ENCODE results near the gene BCAR3.
A peak's percentile ranks its signal among the peaks of the same experiment; 100 is the strongest.
"Not testable (repeated sequence)": the region's sequence is repeated elsewhere in the genome, so short reads cannot be mapped to it uniquely, and the experiment has no call there.

The BCAR3 gene

DNA sequence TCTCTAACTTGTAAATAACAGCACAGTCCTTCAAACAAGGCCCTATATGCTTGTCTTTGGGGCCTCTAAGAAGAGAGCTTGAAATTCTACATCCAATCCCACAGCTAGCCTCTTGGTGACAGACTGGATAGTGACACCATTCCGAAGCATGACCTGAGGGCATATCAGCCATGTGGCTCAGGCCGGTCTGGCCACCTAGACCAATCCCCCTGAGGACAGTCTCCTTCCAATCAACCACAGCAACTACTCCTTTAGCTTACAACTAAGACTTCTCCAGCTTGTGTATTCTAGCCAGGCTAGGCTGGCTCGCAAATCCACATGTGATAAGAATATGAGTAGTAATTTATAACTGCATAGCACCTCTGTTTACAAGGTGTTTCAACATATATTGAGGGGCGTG is 14.0 kb downstream of the BCAR3 start:
- FAIRE-seq, result no peak

- no peak for FAIRE-seq
These were observed 14.8 kb downstream of the BCAR3 start for GRCh38 chr1:93666613-93667384.

- no peak for FAIRE-seq
These were observed 16.6 kb downstream of the BCAR3 start for GRCh38 chr1:93665015-93665414.

DNA sequence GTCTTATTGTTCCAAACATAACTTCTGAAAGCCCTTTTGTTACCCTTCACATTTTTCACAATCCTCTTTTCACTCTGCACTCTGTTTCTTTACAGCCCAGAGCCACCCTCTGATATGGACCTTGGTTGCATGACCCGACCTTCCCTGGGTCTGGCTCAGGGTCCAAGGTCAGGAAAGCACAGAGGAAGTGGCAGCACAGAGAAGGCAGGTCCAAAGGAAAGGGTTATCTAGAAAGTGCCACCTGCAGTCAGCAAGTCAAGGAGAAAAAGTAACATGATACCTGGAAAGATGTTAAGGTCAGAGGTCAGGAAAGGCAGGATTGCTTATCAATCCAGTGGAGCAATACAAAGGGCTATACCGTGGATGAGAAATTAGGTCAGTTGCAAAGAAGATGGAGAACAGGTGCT is 18.4 kb downstream of the BCAR3 start:
- no peak for FAIRE-seq

DNA sequence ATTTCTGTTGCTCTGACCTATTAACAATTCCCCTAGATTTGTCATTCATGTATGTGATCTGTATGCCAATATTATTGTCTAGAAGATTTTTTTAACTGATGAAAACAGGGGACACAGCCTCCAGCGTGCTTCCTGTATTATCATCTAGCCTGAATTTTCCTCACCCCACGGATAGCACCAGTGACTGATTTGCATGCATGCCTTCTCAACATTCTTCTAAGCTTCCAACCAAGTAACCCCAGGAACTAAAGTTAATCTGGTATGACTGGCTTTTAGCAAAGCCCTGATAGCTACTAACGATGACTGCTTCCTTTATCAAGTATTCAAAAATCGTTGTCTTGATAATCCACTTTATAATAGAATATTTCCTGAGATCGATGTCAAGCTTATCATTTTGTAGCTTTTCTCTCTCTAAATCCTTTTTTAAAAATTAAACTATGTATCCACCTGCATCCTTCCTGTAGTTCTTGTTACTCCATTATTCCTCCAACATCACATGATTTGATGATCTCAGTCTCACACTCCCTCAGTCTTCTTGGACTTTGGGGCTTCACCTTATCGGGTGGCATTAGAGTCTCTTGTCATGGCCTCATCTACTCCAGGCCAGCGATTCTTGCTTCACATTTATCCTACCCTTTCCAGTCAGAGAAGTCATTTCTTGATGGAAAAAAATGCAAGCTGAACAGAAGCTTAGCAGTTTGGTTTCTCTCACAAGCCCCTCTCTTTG is 19.0 kb downstream of the BCAR3 start:
- no peak for FAIRE-seq

DNA sequence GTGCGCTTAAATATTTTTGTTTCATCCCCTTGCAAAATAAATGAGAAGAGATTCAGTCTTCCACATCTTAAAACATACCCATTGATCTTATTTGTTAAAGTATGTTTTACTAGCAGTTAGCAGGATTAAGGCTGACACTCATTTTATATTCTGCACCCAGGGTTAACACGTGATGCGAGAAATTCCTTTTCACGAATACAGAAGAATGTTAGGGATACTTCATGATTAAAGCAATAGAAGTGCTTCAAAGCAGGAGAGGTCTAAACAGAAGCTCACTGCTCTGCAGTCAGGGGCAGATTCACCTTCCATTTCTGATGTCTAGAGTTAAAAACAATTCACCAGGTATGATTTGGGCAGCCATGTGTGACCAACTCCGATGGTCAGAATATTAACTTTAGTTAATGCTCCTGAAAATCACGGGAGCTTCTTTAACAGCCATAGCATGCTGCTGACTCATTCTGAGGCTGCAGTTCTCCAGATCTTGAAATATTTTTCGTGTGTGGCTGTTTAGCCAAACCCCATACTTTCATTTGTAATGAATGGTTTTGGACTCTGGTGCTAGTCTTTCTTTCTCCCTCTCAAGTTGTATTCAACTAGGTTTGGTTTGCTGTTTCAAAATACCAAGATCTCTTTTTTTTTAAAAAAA is 19.7 kb downstream of the BCAR3 start:
- peak; percentile 89 for FAIRE-seq

GRCh38 chr1:93661341-93661740 is 20.3 kb downstream of the BCAR3 start:
- FAIRE-seq, result not testable (repeated sequence)

GRCh38 chr1:93659822-93660503 is 21.7 kb downstream of the BCAR3 start:
- no peak for FAIRE-seq

DNA sequence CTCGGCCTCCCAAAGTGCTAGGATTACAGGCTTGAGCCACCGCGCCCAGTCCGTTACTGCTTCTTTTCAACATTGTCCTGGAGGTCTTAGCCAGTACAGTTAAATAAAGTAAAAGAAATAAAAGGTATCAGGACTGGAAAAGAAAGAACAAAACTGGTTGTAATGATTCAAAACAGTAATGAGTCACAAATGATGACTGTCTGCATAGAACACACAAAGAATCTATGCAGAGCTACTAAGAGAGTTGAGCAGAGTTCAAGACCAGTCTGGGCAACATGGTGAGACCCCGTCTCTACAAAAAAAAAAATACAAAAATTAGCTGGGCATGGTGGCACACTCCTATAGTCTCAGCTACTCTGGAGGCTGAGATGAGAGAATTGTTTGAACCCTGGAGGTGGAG is 23.4 kb downstream of the BCAR3 start:
- no peak for FAIRE-seq

- no peak for FAIRE-seq
These were observed 25.1 kb downstream of the BCAR3 start for GRCh38 chr1:93656491-93656890.

DNA sequence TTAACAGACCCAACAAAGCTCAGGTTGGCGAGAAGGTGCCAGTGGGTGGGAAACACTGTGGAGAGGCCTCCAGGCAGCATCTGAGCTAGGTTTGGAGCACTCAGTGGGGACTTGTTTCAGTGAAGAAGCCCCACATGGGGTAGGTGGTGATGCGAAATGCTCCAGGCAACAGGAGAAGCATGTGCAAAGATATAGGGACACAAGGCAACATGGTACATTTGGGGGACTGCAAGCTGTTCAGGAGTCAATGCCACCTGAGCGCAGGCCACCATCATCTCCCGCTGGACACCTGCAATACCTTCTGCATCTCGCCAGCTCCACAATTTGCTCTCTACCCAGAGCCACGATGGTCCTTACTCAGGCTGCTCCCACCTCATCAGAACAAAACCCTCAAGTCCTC is 28.0 kb downstream of the BCAR3 start:
- no peak for FAIRE-seq

GRCh38 chr1:93652323-93652949 is 29.2 kb downstream of the BCAR3 start:
- FAIRE-seq, result no peak

DNA sequence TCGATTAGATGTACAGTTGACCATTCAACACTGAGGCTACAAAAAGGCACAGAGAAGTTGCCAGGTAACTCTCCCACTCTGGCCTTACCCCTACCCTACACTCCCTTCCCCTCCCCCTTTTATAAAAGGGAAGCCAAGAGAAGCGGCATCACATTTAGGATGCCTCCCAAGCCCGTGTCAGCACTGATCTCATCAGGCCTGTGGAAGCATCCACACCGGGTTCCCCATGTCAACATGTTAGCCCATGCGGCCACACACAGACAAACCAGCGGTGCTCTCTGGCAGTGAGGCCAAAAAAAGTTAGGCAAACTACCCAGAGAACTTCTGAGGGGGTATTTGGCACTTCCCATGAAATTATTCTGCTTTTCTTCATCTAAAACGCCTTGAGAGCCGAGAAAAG is 29.9 kb downstream of the BCAR3 start:
- FAIRE-seq, result no peak

- not testable (repeated sequence) for FAIRE-seq
These were observed 31.5 kb downstream of the BCAR3 start for GRCh38 chr1:93650159-93650558.

GRCh38 chr1:93649231-93649630 is 32.4 kb downstream of the BCAR3 start:
- no peak for FAIRE-seq

- no peak for FAIRE-seq
These were observed 33.0 kb downstream of the BCAR3 start for GRCh38 chr1:93648656-93649055.

- no peak for FAIRE-seq
These were observed 40.1 kb downstream of the BCAR3 start for GRCh38 chr1:93641527-93641926.

DNA sequence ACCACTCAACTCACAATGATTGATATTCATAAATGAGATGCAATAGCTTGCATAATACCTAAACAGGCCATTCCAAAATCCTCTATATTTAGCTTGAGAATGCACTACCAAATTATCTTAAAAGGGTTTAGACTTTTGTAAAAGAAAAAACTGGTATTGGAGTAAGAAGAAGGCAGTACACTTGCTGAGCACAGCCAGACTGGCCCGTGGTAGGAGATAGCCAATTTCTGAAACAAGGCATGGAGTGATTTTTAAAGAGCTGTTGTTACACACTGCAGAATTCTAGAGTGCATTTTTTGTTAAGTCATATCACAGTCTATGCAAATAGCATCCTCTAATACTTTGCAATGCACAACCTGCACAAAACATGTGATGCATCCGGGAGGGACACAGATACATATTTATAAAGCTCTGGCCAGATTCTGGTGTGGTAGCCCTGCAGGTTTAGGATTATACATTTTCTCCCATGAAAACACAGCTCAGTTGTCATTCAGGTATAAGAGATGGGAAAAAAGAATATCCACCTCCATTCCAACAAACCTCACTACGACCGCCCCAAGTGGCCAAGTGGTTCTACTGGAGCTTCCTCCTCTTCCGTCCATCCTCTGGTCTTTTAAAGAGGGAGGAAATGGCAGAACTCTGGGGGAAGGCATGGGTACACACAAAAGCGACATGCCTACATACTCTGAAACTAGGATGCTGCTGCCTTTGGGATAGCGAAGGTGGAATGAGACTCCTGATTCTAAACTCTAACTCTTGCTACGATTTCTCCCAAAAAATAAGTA is 40.8 kb downstream of the BCAR3 start:
- FAIRE-seq, result no peak

DNA sequence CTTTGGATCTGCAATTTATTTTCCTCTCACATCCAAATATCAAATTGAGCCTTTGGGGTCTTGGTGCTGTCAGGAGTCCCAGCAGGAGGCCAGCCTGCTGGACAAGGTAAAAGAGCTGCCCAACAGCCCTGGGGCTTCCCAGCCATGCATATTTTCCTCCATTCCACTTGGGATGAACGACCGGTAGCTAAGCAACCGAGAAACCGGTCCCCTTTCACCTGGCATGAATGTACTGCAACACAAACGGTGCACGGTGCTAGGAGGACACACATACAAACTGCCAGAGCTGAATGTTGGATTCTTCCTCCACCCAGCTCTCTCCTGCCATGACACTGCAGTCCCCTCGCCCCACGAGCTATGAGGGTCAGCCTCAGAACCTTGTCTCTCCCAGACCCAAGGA is 42.7 kb downstream of the BCAR3 start:
- no peak for FAIRE-seq

- FAIRE-seq, result no peak
These were observed 43.3 kb downstream of the BCAR3 start for GRCh38 chr1:93638307-93638847.

GRCh38 chr1:93636712-93637111 is 44.9 kb downstream of the BCAR3 start:
- no peak for FAIRE-seq
